Neural progenitor cell (in vitro differentiated cells): ENCODE results near the gene FFAR1. TPM values are rescaled to one million over a fixed set of nuclear protein-coding genes. Genes with fewer than 3 reads are reported as not detected.
A peak's percentile ranks its signal among the peaks of the same experiment; 100 is the strongest.

Experiments used
- DNase-seq: peaks from one replicate; pipeline ENCODE4 v3.0.0-alpha.2; 2016; ENCODE audit warnings: low spot score
- H2AFZ ChIP-seq: fragments of 200-600 bp; sonication (generic); replicated peaks from 2 replicates; pipeline ENCODE4 v1.6.1; 2016; ENCODE audit warnings: antibody characterized with exemption
- H3F3A ChIP-seq: fragments of 200-600 bp; sonication (generic); 2 replicates; pipeline ENCODE4 v1.6.1; 2016; ENCODE audit warnings: antibody characterized with exemption, low read depth
- H3K27ac ChIP-seq: fragments of 200-600 bp; sonication (generic); 2 replicates; pipeline ENCODE4 v1.5.1; 2016; ENCODE audit warnings: mild to moderate bottlenecking
- H3K27me3 ChIP-seq: fragments of 200-600 bp; sonication (generic); 2 replicates; pipeline ENCODE4 v1.6.1; 2016; ENCODE audit warnings: mild to moderate bottlenecking, moderate library complexity
- H3K36me3 ChIP-seq: fragments of 200-600 bp; sonication (generic); 2 replicates; pipeline ENCODE4 v1.5.1; 2016
- H3K4me1 ChIP-seq: fragments of 200-600 bp; sonication (generic); 2 replicates; pipeline ENCODE4 v1.6.1; 2016; ENCODE audit warnings: mixed run types
- H3K4me2 ChIP-seq: fragments of 200-600 bp; sonication (generic); 2 replicates; pipeline ENCODE4 v1.6.1; 2016
- H3K4me3 ChIP-seq: fragments of 200-600 bp; sonication (generic); 2 replicates; pipeline ENCODE4 v1.5.1; 2016
- H3K79me2 ChIP-seq: fragments of 200-600 bp; sonication (generic); 2 replicates; pipeline ENCODE4 v1.6.1; 2016; ENCODE audit warnings: low read depth
- H3K9ac ChIP-seq: fragments of 200-600 bp; sonication (generic); 2 replicates; pipeline ENCODE4 v1.6.1; 2016
- H3K9me3 ChIP-seq: fragments of 200-600 bp; sonication (generic); 2 replicates; pipeline ENCODE4 v1.5.1; 2016; ENCODE audit warnings: low read depth
- H4K20me1 ChIP-seq: fragments of 200-600 bp; sonication (generic); 2 replicates; pipeline ENCODE4 v1.6.1; 2016; ENCODE audit warnings: low read depth
- H3K27ac Mint-ChIP-seq: 3 replicates; pipeline ENCODE4 v1.8.0; 2021; ENCODE audit warnings: mixed read lengths
- H3K27me3 Mint-ChIP-seq: 2 replicates; pipeline ENCODE4 v1.8.0; 2022; ENCODE audit warnings: low read depth, mild to moderate bottlenecking, inconsistent platforms, moderate library complexity, mixed read lengths; ENCODE audit not compliant: insufficient read depth
- H3K36me3 Mint-ChIP-seq: 3 replicates; pipeline ENCODE4 v1.8.0; 2021; ENCODE audit warnings: mixed read lengths
- H3K4me1 Mint-ChIP-seq: 3 replicates; pipeline ENCODE4 v1.8.0; 2021; ENCODE audit warnings: mixed read lengths
- H3K4me3 Mint-ChIP-seq: 3 replicates; pipeline ENCODE4 v1.8.0; 2021; ENCODE audit warnings: mild to moderate bottlenecking, moderate library complexity, mixed read lengths
- H3K9me3 Mint-ChIP-seq: 3 replicates; pipeline ENCODE4 v1.8.0; 2020; ENCODE audit warnings: mixed read lengths
- EZH2 ChIP-seq: fragments of 200-600 bp; sonication (generic); IDR thresholded peaks from 2 replicates; pipeline ENCODE4 v1.6.1; 2017; ENCODE audit warnings: antibody characterized with exemption, mild to moderate bottlenecking, moderate library complexity
- EZH2phosphoT487 ChIP-seq: fragments of 200-600 bp; sonication (generic); IDR thresholded peaks from 2 replicates; pipeline ENCODE4 v1.6.1; 2017; ENCODE audit warnings: antibody characterized with exemption
- total RNA-seq: library from RNA; depleted of rRNA; stranded (reverse); fragments of >200 nt; gene quantifications from 2 replicates; pipeline ENCODE4 v1.2.3, GENCODE V29; 2015; ENCODE audit warnings: low replicate concordance
- TF ChIP-seq, protein P1 (sequence below): fragments of 200-600 bp; sonication (generic); IDR thresholded peaks from 2 replicates; pipeline ENCODE4 v1.5.1; 2017; ENCODE audit warnings: antibody characterized with exemption, mild to moderate bottlenecking

FFAR1 gene
- total RNA-seq, 1 donor from 2014 or later = not detected

GRCh38 chr19:35349614-35350521 is 2.2 kb downstream of the FFAR1 start:
- no peak for TF ChIP-seq EZH2
- TF ChIP-seq, protein P1, sequence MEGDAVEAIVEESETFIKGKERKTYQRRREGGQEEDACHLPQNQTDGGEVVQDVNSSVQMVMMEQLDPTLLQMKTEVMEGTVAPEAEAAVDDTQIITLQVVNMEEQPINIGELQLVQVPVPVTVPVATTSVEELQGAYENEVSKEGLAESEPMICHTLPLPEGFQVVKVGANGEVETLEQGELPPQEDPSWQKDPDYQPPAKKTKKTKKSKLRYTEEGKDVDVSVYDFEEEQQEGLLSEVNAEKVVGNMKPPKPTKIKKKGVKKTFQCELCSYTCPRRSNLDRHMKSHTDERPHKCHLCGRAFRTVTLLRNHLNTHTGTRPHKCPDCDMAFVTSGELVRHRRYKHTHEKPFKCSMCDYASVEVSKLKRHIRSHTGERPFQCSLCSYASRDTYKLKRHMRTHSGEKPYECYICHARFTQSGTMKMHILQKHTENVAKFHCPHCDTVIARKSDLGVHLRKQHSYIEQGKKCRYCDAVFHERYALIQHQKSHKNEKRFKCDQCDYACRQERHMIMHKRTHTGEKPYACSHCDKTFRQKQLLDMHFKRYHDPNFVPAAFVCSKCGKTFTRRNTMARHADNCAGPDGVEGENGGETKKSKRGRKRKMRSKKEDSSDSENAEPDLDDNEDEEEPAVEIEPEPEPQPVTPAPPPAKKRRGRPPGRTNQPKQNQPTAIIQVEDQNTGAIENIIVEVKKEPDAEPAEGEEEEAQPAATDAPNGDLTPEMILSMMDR = no peak
- no peak for TF ChIP-seq EZH2phosphoT487
- no peak overlapping the region for H3K27ac ChIP-seq
- no peak for DNase-seq
- peaks cover 8% of the 10 kb centered on the region for H3K4me1 Mint-ChIP-seq
- no peak overlapping the region for H3K4me3 Mint-ChIP-seq
- peaks cover 13% of the 10 kb centered on the region for H3K27me3 Mint-ChIP-seq
- no peaks in the 10 kb centered on the region for H3K36me3 ChIP-seq
- H3K9ac ChIP-seq = no peak overlapping the region
- H3K9me3 Mint-ChIP-seq = no peaks in the 10 kb centered on the region
- H3K4me3 ChIP-seq = no peak overlapping the region
- H3K4me1 ChIP-seq = no peaks in the 10 kb centered on the region
- no peaks in the 10 kb centered on the region for H3K36me3 Mint-ChIP-seq
- no peak overlapping the region for H2AFZ ChIP-seq
- H3K27me3 ChIP-seq = peaks cover 41% of the 10 kb centered on the region
- no peaks in the 10 kb centered on the region for H3K9me3 ChIP-seq
- H3K79me2 ChIP-seq = no peaks in the 10 kb centered on the region
- H3K4me2 ChIP-seq = no peak overlapping the region
- H3F3A ChIP-seq = no peaks in the 10 kb centered on the region
- H4K20me1 ChIP-seq = no peaks in the 10 kb centered on the region
- peak overlapping the region; percentile 88 for H3K27ac Mint-ChIP-seq

DNA sequence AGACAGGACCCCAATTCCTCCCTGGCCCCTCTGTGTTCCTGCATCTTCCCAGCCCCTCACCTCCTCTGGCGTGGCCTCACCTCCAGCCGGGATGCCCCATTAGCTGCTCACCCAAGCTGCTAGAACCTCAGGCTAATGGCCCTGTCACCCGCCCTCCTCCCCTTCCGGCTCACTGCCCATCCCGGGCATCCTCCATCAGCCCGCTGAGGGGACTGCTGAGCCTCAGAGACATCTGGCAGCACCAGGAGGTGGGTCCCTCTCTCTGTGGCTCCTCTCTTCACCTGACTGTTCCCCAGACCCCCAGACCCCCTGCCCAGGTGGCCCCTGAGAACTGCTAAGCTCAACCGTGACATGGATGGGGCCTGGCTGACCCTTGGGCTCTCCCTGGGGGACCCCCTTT is 2.9 kb downstream of the FFAR1 start:
- no peak overlapping the region for H3K4me2 ChIP-seq
- no peaks in the 10 kb centered on the region for H3F3A ChIP-seq
- no peaks in the 10 kb centered on the region for H3K36me3 ChIP-seq
- no peak overlapping the region for H3K4me3 ChIP-seq
- TF ChIP-seq EZH2phosphoT487 = no peak
- TF ChIP-seq EZH2 = no peak
- TF ChIP-seq, protein P1 = no peak
- H3K4me1 ChIP-seq = no peaks in the 10 kb centered on the region
- no peaks in the 10 kb centered on the region for H3K79me2 ChIP-seq
- no peaks in the 10 kb centered on the region for H3K9me3 ChIP-seq
- Mint-ChIP-seq H3K27me3 (peaks cover 13% of the 10 kb centered on the region), H3K4me1 (peaks cover 8% of the 10 kb centered on the region), H3K9me3 (no peaks in the 10 kb centered on the region), H3K36me3 (no peaks in the 10 kb centered on the region), H3K4me3 (no peak overlapping the region), H3K27ac (no peak overlapping the region)
- no peaks in the 10 kb centered on the region for H4K20me1 ChIP-seq
- no peak overlapping the region for H3K27ac ChIP-seq
- no peak for DNase-seq
- no peak overlapping the region for H3K9ac ChIP-seq
- H2AFZ ChIP-seq = no peak overlapping the region
- H3K27me3 ChIP-seq = peaks cover 41% of the 10 kb centered on the region

GRCh38 chr19:35351411-35352176 is 3.9 kb downstream of the FFAR1 start:
- DNase-seq = no peak
- Mint-ChIP-seq H3K4me3 (no peak overlapping the region), H3K36me3 (no peaks in the 10 kb centered on the region)

More at GRCh38 chr19:35351411-35352176, 3.9 kb downstream of the FFAR1 start:
- H3K9me3 ChIP-seq = no peaks in the 10 kb centered on the region
- no peak overlapping the region for H3K27ac Mint-ChIP-seq
- no peaks in the 10 kb centered on the region for H3K4me1 ChIP-seq
- H3K27ac ChIP-seq = no peak overlapping the region
- no peak overlapping the region for H2AFZ ChIP-seq
- H3K79me2 ChIP-seq = no peaks in the 10 kb centered on the region
- no peaks in the 10 kb centered on the region for H3K9me3 Mint-ChIP-seq
- no peaks in the 10 kb centered on the region for H3F3A ChIP-seq
- peaks cover 8% of the 10 kb centered on the region for H3K4me1 Mint-ChIP-seq
- H3K36me3 ChIP-seq = no peaks in the 10 kb centered on the region
- no peak overlapping the region for H3K9ac ChIP-seq
- peaks cover 13% of the 10 kb centered on the region for H3K27me3 Mint-ChIP-seq
- H3K27me3 ChIP-seq = peaks cover 40% of the 10 kb centered on the region
- H3K4me3 ChIP-seq = no peak overlapping the region
- TF ChIP-seq EZH2phosphoT487 = no peak
- TF ChIP-seq, protein P1 = no peak
- TF ChIP-seq EZH2 = no peak
- no peak overlapping the region for H3K4me2 ChIP-seq
- no peaks in the 10 kb centered on the region for H4K20me1 ChIP-seq
